CD4-positive, alpha-beta T cell treated with Interleukin-12 subunit alpha and Interleukin-12 subunit beta, for 1 hour (primary cell): ENCODE results near the gene GCGR.
"Not testable (repeated sequence)": the region's sequence is repeated elsewhere in the genome, so short reads cannot be mapped to it uniquely, and the experiment has no call there.

Experiments used
- DNase-seq: peaks from one replicate; pipeline ENCODE4 v3.0.0-alpha.2; 2020

GCGR gene

DNA sequence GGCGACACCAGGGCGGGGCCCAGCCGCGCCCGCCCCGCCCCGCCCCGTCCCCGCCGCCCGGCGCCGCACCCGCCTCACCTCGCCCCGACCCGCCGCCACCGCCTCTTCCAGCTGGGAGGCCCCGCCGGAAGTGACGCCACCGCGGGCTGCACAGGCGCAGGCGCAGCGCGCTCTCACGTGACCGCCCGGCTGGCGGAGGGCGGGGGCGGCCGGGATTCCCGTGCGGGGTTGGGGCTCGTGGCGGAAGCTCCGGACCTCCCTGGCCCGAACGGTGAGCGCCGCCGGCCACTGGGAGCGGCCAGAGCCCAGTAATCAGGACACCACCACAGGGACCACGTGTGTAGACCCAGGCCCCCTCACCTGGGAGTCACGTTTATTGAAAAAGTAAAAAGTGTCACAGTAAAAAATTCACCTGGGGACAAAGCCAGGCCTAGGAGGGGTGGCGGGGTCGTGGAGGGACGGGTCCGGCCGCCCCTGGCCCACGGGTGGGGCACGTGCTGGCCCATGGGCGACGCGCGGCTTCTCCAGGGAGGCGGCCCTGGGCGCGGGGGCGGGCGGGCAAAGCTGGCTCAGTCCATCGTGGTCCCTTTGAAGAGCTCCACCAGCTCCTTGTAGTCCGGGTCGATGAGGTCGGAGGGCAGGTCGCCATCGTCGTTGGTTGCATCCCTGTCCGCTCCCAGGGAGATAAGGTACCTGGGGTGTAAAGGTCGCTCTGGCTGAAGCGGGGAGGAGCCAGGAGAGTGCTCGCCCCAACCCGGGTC, 29.4 kb downstream of the GCGR start, which contains the start of gene MCRIP1:
Gene MCRIP1, minus strand, starts transcription at position 132 of the 761 bp plus-strand sequence. CDS start 8,785 bp downstream, outside the sequence.
- DNase-seq = peak; percentile 95

DNA sequence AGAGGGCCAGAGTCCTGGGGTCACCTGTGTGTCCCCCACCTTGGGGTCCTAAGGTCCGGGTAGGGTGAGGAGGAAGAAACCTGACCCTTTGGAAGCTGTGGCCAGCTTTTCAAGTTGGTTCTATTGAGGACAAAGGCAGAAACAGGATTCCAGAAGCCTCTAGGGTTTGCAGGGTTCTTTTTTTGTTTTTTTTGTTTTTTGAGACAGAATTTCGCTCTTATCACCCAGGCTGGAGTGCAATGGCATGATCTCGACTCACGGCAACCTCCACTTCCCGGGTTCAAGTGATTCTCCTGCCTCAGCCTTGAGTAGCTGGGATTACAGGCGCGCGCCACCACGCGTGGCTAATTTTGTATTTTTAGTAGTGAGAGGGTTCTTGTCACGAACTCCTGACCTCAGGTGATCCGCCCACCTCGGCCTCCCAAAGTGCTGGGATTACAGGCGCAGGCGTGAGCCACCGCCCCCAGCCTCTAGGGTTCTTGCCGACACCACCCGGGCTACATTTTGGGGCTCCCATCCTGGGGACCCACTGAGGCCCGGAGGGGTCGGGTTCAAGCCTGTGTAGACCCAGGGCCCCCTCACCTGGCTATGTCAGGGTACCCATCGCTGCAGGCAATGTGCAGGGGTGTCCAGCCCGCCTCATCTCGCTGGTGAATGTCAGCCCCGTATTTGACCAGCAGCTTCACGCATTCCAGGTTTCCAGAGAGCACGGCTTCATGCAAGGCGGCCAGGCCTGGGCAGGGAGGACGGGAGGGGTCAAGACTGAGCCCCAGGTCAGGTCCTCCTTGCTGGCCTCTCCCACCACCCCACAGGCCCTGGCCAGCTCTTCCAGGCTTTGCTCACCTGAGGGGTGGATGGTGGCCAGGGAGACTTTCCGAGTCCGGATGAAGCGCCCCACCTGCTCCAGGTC, 30.2 kb downstream of the GCGR start:
- no peak for DNase-seq

DNA sequence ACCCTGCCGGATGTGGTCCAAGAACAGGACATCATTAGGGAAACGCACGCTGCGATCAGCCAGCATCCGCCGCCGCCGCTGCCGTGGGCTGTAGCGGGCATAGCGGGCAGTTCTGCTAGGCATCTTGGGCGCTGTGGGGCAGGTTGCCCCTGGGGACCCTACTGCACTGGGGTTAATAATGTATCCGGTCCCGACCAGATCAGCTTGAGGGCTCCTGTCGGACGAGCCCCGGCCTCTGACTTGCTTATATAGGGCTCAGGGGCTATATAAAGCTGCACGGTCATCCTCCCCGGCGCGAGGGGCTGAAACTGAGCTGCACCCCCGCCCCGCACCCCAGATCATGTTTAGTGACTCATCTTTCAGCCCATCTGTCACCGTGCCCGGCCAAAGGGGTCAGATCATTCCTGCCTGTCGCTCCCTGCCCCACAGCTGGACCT, 30.9 kb downstream of the GCGR start, which contains the start of gene PPP1R27:
Gene PPP1R27, minus strand, starts transcription at position 220 of the 437 bp plus-strand sequence. Its CDS starts 97 bp downstream, at position 123.
- no peak for DNase-seq

DNA sequence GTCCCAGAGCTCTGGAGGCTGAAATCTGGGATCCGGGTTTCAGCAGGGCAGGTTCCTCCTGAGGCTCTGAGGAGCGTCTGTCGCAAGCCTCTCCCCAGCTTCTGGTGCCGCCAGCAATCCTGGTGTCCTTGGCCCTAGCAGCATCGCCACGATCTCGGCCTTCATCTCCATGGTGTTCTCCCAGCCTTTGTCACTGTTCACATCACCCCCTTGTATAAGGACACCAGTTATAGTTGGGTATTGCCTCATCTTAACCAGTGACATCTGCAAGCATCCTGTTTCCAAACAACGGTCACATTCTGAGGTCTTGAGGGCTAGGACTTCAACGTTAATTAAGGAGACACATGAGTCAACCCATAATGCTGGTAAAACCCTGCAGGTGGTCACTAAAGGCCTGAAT, 33.7 kb downstream of the GCGR start:
- no peak for DNase-seq

DNA sequence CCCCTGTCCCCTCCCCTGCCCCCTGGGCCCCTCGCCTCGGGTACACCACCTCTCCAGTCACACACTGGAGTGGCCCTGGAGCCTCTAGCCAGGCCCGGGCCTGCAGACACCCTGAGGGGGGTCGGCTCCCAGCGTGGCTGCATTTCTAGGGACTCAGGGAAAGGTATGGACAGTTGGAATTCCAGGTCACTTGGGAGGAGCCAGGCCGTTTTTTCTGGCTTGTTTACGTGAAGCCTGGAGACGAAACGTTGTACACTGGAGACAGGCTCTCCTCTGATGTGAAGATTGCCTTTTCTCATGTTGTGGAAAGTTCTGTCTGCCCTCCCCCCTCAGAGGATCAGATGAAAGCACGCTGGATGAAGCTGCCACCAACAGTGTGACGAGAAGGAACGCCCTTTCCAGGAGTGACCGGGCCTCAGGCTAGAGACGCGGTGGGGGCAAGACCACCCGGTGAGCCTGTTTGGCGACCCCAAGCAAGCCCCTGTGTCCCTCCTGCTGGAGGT, 34.9 kb downstream of the GCGR start:
- DNase-seq = no peak

DNA sequence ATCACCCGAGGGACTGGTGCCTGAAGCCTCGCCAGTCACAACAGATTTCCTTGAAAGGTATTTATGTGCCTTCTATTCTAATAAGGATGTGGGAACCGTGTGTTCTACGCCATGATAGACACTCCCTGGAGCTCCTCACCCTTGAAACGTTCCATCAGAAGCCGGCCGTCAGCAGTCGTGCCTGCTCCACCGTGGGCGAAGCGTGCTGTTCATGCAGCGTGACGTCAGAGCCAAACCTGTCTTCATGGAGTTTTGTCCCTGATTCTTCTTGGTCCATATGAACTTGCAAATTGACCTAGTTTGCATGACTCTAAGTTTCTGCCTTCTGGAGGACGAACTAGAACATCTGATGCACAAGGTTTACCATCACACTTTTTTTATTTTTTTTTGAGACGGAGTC, 35.4 kb downstream of the GCGR start:
- no peak for DNase-seq

DNA sequence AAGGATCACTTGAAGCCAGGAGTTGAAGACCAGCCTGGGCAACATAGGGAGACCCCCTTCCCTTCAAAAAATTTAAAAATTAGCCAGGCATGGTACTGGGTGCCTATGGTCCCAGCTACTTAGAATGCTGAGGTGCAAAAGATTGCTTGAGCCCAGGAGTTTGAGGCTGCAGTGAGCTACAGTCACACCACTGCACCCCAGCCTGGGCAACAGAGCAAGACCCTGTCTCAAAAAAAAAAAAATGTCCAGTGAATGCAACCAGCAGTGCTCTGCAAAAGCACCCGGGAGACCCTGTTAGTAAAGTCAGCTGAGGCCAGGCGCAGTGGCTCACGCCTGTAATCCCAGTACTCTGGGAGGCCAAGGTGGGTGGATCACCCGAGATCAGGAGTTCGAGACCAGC, 36.1 kb downstream of the GCGR start:
- not testable (repeated sequence) for DNase-seq

DNA sequence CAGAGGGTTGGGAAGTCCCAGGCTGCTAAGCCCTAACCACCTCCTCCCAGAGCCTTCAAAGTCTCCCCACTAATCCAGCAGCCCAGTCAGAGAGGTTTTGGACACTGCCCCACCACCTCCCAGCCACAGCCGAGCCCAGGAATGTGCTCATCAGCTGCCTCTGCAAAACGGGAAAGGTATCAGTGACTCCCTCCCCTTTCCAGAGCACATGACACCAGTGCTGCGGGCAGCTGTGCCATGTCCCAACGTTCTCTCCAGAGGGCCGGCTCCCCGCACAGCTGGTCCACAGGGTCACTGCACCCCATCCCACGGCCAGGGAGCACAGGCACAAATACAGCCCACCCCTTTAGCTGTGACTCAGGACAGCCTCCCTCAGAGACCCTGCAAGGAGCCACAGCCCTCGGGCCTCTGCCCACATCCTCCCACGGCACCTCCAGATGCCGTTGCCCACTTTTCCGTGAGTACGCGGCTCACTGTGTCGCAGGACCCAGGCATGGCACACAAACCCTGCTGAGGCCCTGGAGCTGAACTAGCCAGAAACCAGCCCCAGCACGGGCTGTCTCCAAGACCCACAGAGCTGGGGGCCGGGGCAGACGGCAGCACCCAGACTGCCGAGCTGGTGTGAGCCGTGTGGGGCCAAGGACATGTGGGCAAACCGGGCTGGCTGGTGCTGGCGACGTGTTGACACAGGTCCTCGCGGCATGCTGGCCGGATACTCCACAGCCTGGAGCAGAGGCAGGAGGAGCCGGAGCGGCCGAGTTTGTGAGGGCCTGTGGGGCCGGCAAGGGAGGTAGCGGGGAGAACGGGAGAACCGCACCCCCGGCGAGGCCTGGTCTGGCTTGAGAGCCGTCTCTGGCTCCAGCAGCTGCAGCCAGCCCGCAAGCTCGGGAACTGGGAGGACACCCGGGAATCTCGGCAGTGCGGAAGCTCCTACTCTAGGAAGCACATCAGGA, 37.2 kb downstream of the GCGR start:
- no peak for DNase-seq

DNA sequence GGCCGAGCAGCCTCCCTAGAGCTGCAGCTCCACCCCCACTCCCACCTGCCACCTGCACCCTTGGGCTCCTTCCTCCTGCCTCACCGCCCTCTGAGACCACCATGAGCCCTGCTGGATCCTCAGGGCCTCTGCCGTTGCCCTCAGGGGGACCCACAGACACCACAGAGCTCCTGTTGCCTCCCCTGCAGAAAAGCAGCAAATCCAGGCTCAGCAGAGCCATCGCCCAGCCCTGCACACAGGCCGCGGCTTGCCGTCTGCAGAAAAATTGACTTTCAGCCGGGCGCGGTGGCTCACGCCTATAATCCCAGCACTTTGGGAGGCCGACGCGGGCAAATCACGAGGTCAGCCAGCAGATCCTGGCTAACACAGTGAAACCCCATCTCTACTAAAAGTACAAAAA, 37.9 kb downstream of the GCGR start:
- no peak for DNase-seq

DNA sequence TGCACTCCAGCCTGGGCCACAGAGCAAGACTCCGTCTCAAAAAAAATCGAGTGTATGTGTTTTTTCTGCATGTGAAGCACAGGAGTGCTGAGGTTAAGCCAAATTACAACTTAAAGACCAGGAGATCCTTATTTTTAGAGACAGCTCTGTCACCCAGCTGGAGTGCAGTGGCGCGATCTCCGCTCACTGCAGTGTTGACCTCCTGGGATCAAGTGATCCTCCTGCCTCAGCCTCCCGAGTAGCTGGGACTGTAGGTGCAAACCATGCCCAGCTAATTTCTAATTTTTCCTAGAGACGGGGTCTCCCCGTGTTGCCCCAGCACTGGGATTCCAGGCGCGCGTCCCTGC, 38.4 kb downstream of the GCGR start:
- DNase-seq = no peak

DNA sequence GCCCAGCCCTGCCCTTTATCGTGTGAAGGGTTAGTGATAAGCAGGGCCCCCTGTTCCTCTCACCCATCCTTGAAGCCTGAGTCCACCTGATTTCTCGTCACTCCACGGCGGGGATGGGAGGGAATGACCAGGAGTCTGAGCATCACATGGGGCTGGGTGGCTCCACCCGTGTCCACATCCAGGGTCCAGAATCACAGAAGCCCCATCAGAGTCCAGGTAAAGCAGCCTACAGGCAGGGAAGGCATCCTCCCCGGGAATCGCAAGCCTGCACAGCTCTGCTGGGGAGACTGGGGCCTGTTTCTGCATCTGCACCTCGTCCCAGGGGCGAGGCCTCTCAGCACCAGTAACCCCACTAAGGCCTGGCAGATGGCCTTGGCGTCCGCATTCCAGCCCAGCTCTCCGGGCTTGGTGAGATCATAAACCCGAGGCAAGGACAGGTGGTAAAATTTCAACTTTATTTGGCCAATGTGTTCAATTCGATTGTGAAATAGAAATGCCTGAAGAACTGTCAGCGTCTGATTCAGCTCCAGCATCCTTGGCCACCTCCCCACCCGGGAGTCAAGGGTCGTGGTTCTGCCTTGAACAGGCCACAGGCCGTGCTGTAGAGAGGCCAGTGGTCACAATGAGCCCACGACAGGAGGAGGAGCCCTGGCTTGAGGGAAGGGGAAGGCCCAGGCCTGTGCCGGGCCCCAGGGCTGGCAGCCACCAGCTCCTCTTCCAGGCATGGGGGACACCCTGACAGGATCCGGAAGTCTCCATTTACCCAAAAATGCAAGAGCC, 39.0 kb downstream of the GCGR start:
- DNase-seq = no peak

DNA sequence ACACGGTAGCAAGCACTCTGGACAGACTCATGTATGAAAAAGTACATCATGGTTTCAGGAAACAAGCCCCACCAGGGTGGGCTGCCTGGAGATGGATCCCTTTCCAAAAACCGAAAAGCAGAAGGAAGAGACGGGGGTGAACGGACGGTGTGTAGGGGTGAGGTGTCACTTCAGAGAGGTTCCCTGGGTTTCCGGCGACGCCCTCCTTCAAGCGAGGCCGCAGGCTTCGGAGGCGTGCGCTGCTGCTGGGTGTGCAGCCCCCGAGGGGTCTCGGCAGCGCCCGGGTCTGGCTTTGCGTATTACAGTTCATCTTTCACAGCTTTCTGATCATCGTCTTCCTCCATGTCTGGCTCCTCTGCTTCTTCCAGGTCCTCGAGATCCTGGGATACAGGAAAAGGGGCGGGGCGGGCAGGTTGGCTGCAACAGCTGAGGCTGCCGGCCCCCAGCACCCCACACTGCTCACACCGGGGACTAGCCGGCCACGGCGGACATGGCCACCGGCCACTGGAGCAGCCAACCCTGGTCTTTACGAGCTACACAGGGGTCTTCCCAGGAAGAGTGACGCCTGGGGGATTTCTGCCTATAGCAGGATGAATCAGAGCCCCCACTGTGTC, 39.9 kb downstream of the GCGR start:
- no peak for DNase-seq

DNA sequence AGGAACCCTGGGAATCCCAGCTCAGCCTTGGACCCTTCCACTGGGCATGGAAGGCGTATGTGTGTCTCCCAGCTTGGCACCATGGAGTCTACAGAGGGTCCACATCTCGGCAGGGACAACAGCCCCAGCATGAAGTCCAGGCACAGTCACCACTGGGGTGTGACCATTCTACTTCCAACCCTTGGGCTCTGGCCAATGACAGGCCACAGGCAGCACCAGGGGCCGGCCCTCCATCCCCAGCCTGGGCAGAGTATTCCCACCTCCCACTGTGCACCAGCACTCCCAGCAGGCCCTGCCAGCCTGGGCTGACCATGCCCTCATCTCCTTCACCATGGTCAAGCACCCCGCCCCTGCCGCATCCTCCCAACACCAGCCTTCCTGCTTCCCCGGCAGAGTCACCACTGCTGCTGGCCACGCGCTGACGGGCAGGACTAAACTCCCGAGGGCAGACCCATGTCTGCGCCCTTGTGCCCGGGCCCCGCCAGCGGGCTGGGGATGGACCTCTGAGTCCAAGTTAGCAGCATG, 40.4 kb downstream of the GCGR start:
- no peak for DNase-seq

DNA sequence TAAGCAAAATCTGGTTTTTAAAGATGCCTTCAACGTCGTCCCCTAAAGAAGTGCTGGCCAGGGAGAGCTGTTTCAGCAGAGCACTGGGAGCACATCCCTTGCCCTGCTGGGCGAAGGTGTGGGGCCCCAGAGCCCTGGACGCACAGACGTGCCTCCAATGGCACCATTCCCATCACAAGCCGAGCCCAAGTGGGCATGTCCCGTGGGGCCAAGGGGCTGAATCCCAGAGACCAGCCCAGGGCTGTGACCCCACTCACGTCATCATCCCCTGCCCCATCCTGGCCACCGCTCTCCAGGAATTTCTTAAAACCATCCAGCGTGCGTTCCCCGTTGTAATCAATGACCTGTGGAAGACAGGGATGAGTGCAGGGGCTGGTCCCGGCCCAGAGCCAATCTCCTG, 40.9 kb downstream of the GCGR start:
- no peak for DNase-seq

DNA sequence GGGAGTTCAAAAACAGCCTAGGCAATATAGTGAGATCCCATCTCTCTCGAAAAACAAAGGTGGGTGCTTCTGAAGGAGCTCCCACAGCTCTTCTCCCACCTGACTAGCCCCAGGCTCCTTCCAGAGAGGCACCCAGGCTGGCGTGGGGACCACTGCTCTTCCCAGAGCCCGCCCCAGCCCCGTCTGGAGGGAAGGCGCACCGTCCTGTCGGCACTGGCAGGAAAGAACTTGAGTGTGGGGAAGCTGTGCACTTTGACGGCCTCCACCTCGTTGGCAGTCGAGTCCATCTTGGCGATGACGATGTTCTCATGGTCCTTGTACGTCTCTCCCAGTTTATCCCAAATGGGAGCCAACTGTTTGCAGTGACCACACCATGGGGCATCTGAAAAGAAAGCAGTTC, 41.4 kb downstream of the GCGR start:
- DNase-seq = no peak

DNA sequence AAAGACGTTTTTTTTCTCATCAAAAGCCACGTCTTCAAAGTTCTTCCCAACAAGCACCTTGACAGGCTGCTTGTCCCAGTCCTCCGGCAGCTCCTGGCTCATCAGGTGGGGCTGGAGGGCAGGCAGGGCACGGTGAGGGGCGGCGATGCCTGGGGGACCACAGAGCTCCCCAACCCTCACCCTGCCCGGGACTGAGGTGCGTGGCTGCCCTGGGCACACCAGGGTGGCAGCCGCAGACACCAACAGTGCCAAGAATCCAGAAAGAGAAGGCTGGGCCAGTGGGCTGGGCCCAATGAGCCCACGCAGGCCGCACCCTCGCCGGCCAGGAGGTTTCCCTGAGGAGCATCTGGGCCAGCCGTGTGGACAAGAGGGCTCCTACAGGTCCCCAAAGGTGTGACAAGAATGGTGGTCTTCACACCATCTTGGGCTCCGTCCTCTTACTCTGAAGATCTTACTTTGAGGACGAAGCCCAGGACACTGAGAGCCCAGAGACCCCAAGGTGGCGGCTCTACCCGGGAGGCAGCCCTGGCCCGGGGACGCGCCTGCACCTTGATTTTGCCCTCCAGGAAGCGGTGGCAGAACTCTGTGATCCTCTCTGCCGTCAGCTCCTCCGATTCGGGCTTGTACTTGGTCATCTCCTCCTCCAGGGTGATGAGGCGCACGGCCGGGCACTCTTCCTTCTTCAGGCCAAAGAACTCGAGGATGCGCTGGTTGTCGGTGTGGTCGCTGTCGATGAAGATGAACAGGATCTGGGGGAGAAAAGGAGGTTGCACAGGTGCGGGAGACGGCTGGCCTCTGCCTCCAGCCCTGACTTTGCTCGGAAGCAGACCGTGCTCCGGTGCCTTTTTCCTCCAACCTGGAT, 42.2 kb downstream of the GCGR start:
- DNase-seq = no peak

DNA sequence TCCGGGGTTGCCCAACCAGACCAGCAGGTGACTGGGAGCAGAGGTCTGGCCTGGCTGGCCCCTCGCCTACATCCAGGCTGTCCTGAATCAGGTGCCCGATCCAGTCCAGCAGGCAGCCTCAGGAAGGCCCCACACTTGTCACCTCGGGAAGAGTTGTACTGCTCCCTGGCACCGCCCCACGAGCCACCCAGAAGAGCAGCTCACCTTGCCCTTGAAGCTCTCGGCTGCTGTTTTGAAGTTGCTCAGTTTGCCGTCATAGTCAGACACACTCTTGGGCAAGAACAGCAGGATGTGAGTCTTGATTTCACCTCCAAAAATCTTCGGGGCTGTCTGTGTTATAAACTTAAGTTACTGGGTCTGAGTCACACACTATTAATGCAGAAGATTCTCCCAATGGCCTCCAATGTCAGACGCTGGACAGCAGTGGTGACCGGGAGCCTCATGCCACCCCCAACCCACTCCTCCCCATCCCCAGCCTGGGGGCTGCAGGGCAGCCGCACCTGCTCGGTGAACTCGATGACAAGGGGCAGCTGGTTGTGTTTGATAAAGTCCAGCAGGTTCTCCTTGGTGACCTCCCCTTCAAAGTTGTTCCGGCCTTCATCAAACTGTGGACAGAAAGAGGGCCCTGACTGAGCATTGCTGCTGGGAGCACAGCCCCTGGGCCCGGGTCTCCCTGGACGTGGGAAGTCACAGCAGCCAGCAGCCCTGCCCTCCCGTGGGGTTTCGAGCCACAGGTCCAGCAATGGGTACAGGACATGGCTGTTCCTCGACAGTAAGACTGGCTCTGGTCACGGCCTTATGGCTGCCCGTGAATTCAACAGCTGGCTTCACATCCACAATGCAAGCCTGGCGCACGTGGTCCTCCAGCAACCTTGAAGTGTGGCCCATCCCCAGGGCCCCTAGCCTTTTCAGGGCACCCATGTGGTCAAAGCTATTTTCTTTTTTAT, 43.1 kb downstream of the GCGR start:
- no peak for DNase-seq

DNA sequence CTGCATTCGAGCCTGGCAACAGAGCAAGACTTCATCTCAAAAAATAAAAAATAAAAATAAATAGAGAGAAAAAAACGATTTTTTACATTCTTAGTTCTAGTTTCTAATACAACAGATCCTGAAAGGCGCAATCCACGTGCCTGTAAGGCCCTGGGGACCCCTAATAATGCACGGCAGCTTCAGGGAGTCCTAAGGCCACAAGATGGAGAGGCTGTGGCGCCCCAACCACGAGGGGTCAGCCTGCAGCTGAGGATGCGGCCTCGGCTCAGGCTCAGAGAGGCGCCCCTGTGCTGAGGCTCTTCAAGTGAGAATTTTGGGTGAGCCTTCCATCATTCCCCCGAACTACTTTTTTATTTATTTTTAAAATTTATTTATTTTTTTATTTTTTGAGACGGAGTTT, 45.5 kb downstream of the GCGR start:
- no peak for DNase-seq

DNA sequence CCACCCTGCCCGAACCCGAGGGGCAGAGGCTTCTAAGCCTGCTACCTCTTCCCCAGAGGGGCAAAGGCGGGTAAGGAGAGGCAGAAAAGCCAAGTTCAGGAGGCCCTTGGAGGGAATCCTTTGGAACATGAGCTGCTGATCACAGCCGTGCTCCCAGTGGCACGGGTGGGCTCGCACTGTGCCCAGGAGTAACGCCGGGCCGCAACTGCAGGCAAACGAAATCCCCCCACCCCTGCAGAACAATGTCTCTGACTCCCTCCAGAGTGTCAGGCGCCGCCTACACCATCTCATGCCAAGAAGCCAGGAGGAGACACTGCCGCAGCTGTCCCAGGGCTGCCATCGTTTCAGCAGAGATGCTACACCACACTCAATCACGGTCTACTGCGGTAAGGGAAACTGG, 47.5 kb downstream of the GCGR start:
- DNase-seq = no peak
